PC-9 (cell line): Measurements from ENCODE around the gene AP3B1. TPM values are rescaled to one million over a fixed set of nuclear protein-coding genes. Genes with fewer than 3 reads are reported as not detected.

Experiments
- BruUV-seq: library from RNA; stranded (reverse); fragments of 400-500 nt; replicated peaks from 2 replicates; lab custom pipeline; 2021; lab: Mats Ljungman, UMichigan
- CTCF ChIA-PET: fragments of 300-600 bp; sonication (Branson Sonifier 250); formaldehyde crosslinking; loops from one replicate; lab custom pipeline; 2022; ENCODE audit warnings: antibody characterized with exemption; lab: Charles Lee
- POLR2A ChIA-PET: fragments of 300-600 bp; sonication (Branson Sonifier 250); formaldehyde crosslinking; loops from one replicate; lab custom pipeline; 2022; ENCODE audit warnings: antibody characterized with exemption; ENCODE audit not compliant: unreplicated experiment; lab: Charles Lee
- DNase-seq, 2 experiments: peaks; one replicate each; pipeline versions ENCODE4 v3.0.0 to v3.0.0-alpha.2; 2015 to 2022; ENCODE audit warnings: mixed read lengths in 1 of 2
- H2AFZ ChIP-seq: fragments of 200-600 bp; sonication (generic); 2 replicates; pipeline ENCODE4 v1.8.1; 2017; ENCODE audit warnings: antibody characterized with exemption
- H3F3A ChIP-seq: fragments of 200-600 bp; sonication (generic); 2 replicates; pipeline ENCODE4 v1.8.1; 2017; ENCODE audit warnings: antibody characterized with exemption, mild to moderate bottlenecking, low read depth; ENCODE audit not compliant: insufficient read depth
- H3K27ac ChIP-seq: fragments of 200-600 bp; sonication (generic); 2 replicates; pipeline ENCODE4 v1.6.1; 2016; ENCODE audit warnings: mixed run types
- H3K27me3 ChIP-seq: fragments of 200-600 bp; sonication (generic); 2 replicates; pipeline ENCODE4 v1.6.1; 2016; ENCODE audit warnings: low read depth, mixed run types; ENCODE audit not compliant: insufficient read depth
- H3K36me3 ChIP-seq: fragments of 200-600 bp; sonication (generic); 2 replicates; pipeline ENCODE4 v1.6.1; 2016; ENCODE audit warnings: low read depth, mixed run types
- H3K4me1 ChIP-seq: fragments of 200-600 bp; sonication (generic); replicated peaks from 2 replicates; pipeline ENCODE4 v1.6.1; 2016; ENCODE audit warnings: mixed run types; ENCODE audit not compliant: insufficient read depth
- H3K4me2 ChIP-seq: fragments of 200-600 bp; sonication (generic); 2 replicates; pipeline ENCODE4 v1.6.1; 2017; ENCODE audit warnings: mixed run types
- H3K4me3 ChIP-seq: fragments of 200-600 bp; sonication (generic); 2 replicates; pipeline ENCODE4 v1.6.1; 2016; ENCODE audit warnings: mixed run types
- H3K79me2 ChIP-seq: fragments of 200-600 bp; sonication (generic); 2 replicates; pipeline ENCODE4 v1.6.1; 2017; ENCODE audit warnings: low read depth, mixed run types
- H3K9me2 ChIP-seq: fragments of 200-600 bp; sonication (generic); 2 replicates; pipeline ENCODE4 v1.8.1; 2017; ENCODE audit warnings: mild to moderate bottlenecking; ENCODE audit not compliant: insufficient read depth
- H3K9me3 ChIP-seq: fragments of 200-600 bp; sonication (generic); 2 replicates; pipeline ENCODE4 v1.8.1; 2016; ENCODE audit warnings: low read depth; ENCODE audit not compliant: insufficient read depth
- H4K20me1 ChIP-seq: fragments of 200-600 bp; sonication (generic); 2 replicates; pipeline ENCODE4 v1.8.1; 2017; ENCODE audit not compliant: insufficient read depth
- CTCF ChIP-seq: fragments of 200-600 bp; sonication (generic); conservative IDR thresholded peaks from 2 replicates; pipeline ENCODE4 v1.6.1; 2017; ENCODE audit warnings: mixed run types, antibody characterized with exemption, mild to moderate bottlenecking, moderate library complexity
- EZH2 ChIP-seq: fragments of 200-600 bp; sonication (generic); IDR thresholded peaks from 2 replicates; pipeline ENCODE4 v1.8.0; 2017; ENCODE audit warnings: antibody characterized with exemption, low read depth
- intact Hi-C: fragments of 100-400 bp; cut with micrococcal nuclease; formaldehyde crosslinking; loops from one replicate; pipeline ENCODE4 v1.10.0; 2022; ENCODE audit not compliant: unreplicated experiment
- total RNA-seq: library from RNA; stranded (reverse); gene quantifications from 2 replicates; pipeline ENCODE4 v1.2.3, GENCODE V29; 2021

Gene AP3B1
- total RNA-seq, 1 experiment from 2014 or later, result 44.0 TPM

- Histone ChIP-seq H4K20me1 (no peaks in the 10 kb centered on the region), H3K36me3 (0 out of 2 replicates have a peak, but pooled peaks cover 3% of the 10 kb centered on the region), H3K27ac (no peak overlapping the region), H3K4me1 (no peaks in the 10 kb centered on the region), H2AFZ (no peak overlapping the region), H3K4me2 (no peak overlapping the region), H3F3A (peaks cover 5% of the 10 kb centered on the region; the same call in 1 of the 2 replicates), H3K9me2 (no peaks in the 10 kb centered on the region), H3K79me2 (no peaks in the 10 kb centered on the region), H3K9me3 (no peaks in the 10 kb centered on the region), H3K27me3 (no peaks in the 10 kb centered on the region), H3K4me3 (no peak overlapping the region)
- TF ChIP-seq EZH2, result no peak
- no peak for TF ChIP-seq CTCF
- BruUV-seq, result no TSS peak
- intact Hi-C loops, result loop anchor here (5.0 to 10.0 kb wide), 2 partner anchors 138 to 360 kb away; no protein-coding TSS in a partner anchor
- POLR2A ChIA-PET, result no interaction called here
- no peak for DNase-seq
- CTCF ChIA-PET, result no interaction called here
These were observed 289.3 kb downstream of the AP3B1 start for GRCh38 chr5:78005021-78005785.

DNA sequence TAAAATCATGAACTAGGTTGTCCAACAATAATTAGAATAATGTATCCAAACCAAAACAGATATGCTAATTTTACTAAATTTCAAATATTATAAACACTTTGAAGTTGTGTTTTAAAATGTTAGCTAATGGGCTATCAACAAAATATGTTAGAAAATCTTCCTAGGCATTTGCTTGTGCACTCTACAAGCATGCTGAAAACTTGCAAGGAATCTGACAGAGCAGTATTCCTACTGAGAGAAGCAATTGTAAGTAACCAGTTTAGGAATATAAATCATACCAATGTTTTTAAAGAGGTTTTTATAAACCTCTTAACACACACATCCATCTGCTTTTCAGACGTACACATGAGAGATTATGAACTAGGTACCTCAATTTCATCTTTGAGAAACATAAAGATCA lies 289.9 kb downstream of the AP3B1 start:
- no peaks in the 10 kb centered on the region for H3K9me2 ChIP-seq
- ChIA-PET POLR2A (no interaction called here), CTCF (no interaction called here)
- intact Hi-C loops, result loop anchor here (10.0 kb wide), 1 partner anchor 360 kb away; no protein-coding TSS in a partner anchor
- DNase-seq, result no peak
- no peak overlapping the region for H2AFZ ChIP-seq
- H3F3A ChIP-seq, result peaks cover 5% of the 10 kb centered on the region; the same call in 1 of the 2 replicates
- no peaks in the 10 kb centered on the region for H3K79me2 ChIP-seq
- H3K36me3 ChIP-seq, result 0 out of 2 replicates have a peak, but pooled peaks cover 3% of the 10 kb centered on the region
- no peaks in the 10 kb centered on the region for H3K27me3 ChIP-seq
- no TSS peak for BruUV-seq
- H3K4me1 ChIP-seq, result no peaks in the 10 kb centered on the region
- no peak overlapping the region for H3K27ac ChIP-seq
- no peak overlapping the region for H3K4me2 ChIP-seq
- H4K20me1 ChIP-seq, result no peaks in the 10 kb centered on the region
- no peak overlapping the region for H3K4me3 ChIP-seq
- no peaks in the 10 kb centered on the region for H3K9me3 ChIP-seq
- TF ChIP-seq EZH2, result no peak
- TF ChIP-seq CTCF, result no peak

- H3K4me3 ChIP-seq, result no peak overlapping the region
- intact Hi-C loops, result loop anchor here (10.0 kb wide), 1 partner anchor 359 kb away; no protein-coding TSS in a partner anchor
- no peaks in the 10 kb centered on the region for H3K9me2 ChIP-seq
- 0 out of 2 replicates have a peak, but pooled peaks cover 3% of the 10 kb centered on the region for H3K36me3 ChIP-seq
- no peak overlapping the region for H3K4me2 ChIP-seq
- H4K20me1 ChIP-seq, result no peaks in the 10 kb centered on the region
- BruUV-seq, result no TSS peak
- no peak overlapping the region for H3K27ac ChIP-seq
- no peaks in the 10 kb centered on the region for H3K4me1 ChIP-seq
- TF ChIP-seq EZH2 (no peak), CTCF (no peak)
- no peaks in the 10 kb centered on the region for H3K79me2 ChIP-seq
- no peaks in the 10 kb centered on the region for H3K27me3 ChIP-seq
- POLR2A ChIA-PET, result no interaction called here
- CTCF ChIA-PET, result no interaction called here
- H2AFZ ChIP-seq, result no peak overlapping the region
- H3F3A ChIP-seq, result no peaks in the 10 kb centered on the region
- H3K9me3 ChIP-seq, result no peaks in the 10 kb centered on the region
- DNase-seq, result no peak
These were observed 290.6 kb downstream of the AP3B1 start for GRCh38 chr5:78003919-78004318.
